TTC549 (cell line): Measurements from ENCODE around the gene ETV6.

Experiments used
- FAIRE-seq: peaks from 2 replicates; lab custom pipeline; 2012; peaks lifted over from hg19 to GRCh38; lab: Jason Lieb, UNC

ETV6 gene

DNA sequence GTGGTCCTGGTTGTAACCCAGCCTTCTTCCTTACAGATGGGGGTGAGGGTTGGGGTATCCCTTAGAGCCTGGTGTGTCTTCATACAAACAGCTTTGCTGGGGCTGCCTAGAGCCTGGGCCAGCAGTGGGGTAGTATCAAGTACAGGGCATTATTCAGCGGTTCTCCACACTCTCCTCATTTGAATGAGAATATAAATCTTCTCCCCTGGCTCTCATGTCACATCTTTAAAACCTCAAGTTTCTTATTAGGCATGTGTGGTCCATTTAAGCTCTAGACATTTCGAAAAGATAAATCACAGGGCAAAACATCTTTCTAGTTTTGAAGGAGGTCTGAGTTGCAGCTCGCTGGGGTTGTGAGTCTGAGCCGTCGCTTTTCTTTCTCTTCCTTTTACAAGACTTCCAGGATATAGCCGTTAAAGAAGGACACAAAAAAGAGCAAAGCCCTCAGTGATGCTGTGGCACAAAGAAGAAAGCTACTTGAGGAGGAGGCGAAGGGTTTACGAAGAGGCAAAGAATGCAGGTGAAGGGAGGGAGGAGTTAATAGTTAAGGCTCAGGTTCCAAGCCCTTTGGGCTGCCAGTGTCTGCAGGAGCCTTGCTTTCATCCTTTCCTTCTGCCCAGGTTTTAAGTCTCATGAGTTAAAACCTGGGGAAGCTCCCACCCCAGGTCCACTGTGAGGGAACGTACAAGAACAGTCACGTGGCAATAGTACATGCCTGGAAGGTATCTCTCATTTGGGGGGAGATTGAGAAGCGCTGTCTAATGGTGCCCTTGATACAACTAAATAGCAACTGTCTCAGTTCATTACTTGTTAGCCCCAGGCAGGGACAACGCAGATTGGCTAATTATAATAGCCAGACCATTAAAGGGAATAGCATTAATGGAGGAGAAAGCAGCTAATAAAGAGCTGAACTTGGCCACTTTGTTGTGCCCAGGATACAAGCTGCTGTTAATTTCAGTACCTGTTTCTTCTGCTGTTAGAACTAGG lies 94.2 kb downstream of the ETV6 start:
- no peak for FAIRE-seq

DNA sequence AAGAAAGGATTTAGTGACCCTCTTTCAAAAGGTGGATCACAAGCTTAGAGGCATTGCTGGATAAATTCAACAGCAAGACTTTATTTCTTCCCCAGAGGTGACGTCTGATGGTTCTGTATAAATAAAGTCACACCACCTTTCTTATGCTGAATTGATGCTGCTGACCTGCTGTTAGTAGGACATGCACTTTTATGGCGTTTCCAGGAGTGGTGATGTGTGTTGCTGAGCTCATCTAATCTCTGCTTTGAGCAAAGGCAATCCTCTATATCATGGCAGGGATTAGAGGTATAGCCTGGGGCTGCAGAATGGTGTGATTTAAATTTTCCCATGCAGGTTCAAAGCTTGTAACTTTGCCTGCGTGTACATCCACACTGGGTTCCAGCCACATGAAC lies 94.9 kb downstream of the ETV6 start:
- FAIRE-seq: no peak

DNA sequence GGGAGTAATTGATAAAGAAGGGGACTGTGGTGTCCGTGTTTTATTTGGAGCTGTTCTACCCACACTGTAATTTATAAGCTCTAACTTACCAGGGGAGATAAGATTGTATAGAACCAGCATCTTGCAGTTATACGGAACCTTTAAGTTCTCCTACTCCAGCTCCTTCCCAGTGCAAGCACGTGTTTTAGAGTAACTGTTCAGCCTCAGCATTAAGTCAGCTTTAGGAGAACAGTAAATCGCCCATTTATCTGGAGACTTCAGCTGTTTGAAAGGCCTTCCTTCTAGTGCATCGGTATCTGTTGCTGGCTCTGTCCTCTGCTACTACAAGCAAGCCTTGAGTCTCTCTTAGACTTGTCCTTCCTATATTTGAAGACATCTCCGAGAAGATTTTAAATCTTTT lies 95.6 kb downstream of the ETV6 start:
- no peak for FAIRE-seq

DNA sequence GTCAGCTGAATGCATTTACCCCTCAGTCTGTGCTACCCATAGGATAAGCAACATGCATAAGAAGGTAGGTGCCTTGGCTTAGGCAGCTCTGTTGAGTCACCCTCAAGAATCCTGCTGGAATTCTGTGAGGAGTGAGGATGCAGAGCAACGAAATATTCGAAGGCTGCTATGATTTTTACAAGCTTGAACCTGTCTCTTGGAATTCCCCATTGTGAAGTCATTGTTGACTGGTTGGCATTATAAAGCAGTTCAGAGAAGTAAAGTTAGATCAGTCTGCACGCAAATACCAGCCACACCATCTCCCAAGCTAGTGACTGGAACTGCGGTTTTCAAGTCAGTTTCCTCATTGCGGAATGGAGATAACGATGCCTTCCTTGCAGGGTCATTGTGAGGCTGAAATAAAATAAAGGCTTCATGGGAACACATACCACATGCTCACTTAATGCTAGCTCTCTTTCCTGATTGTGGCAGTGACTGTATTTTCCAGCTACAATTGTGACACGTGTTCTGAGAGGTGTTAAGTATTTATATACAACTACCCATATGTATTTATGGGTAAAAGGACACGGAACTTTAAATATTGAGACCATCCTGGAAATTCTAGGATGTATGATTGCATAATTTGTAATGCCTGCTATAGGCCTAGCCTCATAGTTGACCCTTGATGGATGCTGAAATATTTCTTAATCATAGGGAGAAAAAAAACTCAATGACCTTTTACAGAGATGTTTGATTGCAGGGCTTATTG lies 96.7 kb downstream of the ETV6 start:
- FAIRE-seq: no peak

DNA sequence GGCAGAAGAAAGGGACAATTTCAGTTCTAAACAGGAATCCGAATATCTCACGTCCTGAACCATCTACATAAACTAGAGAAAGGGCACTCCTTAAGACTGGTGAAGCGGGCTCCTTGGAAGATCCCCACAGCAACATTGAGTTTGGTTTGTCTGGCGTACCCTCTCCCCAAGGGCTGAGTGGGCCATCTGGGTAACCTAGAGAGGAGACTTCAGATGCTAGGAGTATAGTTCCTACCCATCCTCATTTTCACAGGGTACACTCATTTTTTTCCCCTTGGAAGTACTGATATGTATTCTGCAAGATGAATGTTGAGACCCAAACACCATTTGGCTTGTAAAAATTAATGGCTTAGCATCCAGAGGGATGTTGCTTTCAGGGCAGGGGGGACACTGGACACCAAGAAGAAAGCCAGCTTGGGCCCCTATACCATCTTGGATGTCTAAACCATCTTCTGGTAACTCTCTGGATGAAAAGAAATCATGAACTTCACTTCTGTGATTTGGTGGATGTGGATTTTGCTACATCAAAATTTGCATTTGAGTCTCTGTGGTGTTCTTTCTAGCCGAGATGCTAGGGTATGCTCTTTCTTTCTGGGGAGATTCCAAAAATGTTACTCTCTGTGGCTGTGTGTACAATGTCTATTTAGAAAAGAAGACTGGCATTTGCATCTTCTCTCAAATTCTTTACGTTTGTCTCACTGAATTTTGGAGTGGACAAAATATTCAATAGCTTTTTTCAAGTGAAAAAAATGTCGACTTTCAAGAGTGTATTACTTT lies 97.7 kb downstream of the ETV6 start:
- no peak for FAIRE-seq

DNA sequence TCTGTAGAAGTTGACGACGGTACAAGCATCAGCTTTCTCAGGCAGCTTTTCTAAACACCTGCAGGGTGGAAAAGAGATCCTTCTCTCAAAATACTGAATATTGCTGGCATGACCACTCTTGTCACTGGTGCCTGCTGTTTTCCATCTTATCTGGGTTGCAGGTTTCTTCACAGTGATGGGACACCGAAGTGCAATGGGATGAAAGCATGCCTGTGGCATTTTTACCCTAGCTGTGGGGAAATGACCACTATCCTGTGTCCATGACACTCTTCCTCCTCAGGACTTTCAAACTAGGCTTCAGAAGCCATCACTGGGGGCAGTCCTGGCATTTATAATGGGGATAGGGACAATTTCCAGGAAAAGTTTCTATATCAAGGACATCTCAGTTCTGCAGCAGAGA lies 98.5 kb downstream of the ETV6 start:
- FAIRE-seq: no peak

DNA sequence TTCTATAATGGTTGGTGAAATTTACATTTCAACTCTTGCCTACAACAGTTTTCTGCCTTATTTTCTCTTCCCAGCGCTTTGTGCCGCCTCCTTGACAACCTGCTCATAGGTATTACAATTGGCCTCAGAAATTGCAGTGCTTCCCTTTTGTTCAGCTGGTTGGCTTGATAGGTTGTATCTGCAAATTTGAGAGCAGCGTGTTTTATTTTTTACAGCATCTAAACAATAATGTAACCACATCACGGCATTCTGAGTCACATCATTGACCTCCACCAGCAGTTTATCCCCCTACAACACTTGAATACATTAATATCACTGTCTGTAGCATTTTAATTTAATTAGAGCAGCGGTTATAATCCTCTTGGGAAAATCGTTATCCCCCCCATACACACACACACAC lies 99.4 kb downstream of the ETV6 start:
- no peak for FAIRE-seq

DNA sequence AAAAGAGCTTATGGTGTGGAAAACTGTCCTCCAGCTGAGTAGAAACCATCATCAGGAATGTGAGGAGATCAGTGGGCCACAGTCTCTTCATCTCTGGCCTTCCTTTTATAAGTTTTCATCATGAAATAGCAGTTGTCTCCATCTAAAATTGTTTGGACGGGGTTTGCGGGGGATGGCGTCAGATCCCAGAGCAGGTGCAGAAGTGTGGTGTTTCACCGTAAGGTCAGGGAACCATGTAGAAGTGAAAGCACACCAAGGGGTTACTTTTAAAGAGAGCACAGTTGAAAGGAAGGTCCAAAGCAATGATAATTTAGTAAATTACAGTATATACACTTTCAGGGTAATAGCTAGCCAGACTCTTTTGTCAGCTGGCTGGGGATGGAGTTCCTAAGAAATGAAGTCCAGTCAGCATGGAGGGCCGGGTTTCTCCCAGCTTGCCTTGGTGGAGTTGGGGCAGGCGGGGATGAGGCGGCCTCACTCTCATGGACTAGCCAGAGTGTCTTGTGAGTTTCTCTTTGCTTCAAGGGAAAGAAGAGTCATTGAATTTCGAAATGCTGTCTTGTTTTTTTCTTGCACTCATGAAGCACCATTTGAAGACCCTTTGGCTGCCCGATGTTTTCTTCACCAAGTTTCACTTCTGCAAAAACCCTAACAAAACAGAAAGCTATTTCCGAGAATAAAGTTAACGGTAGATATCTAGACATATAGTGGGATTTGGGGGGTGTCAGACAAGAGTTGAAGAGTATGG lies 100.6 kb downstream of the ETV6 start:
- no peak for FAIRE-seq

DNA sequence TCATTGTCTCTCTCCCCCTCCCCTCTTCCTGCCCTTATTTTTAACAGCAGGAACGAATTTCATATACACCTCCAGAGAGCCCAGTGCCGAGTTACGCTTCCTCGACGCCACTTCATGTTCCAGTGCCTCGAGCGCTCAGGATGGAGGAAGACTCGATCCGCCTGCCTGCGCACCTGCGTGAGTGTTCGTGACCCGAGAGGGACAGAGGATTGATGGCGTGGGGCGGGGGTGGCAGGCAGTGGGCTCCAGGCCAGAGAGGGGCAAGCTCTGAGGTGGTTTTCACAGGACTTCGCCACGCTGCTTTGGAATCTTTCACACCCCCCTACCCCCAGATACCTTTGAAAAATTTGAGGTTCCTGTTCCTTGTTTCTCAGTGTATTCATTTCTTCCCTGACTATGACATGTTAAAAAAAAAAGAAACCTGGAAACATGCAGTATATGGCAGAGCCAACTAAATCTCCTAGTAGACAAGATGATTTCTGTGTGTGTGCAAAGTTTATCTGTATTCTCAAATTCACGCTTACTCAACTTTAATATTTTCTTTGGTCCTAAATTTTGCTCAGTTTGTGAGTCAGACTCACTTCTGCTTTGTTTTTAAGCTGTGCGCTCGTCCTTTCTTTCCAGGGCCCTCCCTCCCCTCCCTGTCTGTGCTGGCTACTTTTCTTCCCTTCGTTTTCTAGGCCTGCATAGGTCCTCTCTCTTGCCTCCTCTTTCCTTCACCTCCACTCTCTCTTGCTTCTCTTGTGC lies 103.1 kb downstream of the ETV6 start:
- FAIRE-seq: no peak

DNA sequence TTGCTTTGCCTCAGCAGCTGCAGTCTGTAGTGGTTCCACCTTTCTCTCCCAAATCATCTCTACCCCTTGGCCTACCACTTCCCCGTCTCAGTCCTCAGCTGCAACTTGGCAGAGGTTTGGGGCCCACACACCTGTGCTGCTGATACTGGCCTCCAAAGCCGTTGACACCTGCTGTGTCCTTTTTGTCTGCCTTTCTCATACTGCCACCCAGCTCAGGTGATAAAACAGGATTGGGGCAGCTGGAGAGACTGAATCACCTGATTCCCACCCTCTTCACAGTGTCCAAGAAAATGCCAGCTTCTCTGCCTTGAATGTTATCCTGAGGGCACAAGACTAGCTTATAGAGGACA lies 103.7 kb downstream of the ETV6 start:
- FAIRE-seq: no peak

DNA sequence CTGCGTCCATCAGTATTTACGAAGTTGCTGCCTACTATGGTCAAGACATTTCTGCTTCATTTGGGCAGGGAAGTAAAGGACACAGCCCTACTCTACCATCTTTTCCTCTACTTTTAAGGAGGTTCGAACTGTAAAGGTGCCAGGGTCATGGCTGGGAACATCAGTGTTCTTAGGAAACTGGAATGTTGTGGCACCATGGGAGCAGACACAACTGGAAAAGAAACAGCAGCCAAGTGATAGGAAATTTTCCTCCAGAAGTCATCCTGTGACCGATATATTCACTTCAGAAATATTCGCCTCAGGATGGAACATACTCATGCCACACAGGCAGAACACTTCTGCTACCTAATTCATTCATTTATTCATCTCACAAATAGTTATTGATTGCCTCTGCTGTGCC lies 104.4 kb downstream of the ETV6 start:
- no peak for FAIRE-seq

DNA sequence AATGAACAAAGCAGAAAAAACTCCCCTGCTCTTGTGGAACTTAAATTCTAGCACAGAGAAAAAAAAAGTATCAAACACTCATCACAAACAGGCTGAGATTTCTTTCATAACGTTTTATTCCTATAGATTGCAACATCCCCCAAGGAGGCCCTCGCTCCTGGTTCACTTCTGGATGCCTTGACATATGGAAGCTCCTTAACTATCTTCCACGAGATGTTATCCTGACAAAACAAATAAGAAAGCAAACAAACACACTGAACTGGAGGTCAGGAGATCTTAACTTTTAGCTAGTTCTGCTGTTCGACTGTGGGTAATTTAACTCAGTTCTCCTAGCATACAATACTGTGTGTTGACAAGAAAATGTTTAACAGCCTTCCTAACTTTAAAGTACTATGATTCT lies 104.8 kb downstream of the ETV6 start:
- no peak for FAIRE-seq

DNA sequence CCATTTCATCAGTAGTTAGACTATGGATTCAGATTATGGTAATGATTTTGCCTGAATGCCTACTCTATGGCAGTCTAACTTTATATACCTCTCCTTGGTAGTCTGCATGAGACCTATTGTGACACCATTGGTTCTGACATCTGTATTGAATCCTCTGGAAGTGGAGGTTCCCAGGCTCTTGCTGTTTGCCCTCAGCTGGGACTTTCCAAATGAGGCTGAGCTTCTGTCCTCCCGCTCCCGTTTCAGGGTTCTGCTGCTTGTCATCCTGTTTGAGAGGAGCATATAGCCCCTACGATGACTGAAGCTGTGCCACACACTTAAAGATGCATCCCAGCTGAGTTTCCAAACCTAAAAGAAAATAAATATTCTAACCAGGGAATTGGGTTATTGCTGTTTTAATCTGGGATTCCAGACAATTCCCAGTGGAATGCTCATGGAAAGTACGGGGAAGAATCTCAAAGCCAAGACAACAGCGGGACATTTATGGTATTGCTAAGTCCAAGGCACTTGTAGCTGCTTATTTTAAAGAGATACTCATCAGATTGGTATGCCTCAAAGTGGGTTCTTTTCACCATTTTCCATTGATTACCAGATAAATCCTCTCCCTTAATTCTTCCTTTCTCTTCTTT lies 105.9 kb downstream of the ETV6 start:
- FAIRE-seq: no peak

DNA sequence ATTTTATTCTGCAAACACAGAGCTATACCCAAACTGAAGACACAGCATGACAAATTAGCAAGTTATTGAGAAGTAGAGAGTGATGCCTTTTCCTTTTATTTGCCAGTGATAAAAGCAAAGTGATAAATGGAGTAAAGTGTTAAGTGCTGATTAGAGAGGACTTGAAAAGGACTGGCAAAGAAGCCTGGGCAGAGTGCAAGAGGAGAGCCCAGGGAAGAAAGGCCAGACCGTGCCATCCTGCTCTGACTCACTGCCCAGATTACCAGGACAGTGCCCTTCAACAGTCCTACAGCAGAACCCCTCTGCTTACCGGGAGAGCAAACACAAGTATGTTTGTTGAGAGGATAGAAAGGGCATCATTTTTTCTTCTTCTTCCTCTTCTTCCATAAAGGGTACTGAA lies 106.5 kb downstream of the ETV6 start:
- no peak for FAIRE-seq

DNA sequence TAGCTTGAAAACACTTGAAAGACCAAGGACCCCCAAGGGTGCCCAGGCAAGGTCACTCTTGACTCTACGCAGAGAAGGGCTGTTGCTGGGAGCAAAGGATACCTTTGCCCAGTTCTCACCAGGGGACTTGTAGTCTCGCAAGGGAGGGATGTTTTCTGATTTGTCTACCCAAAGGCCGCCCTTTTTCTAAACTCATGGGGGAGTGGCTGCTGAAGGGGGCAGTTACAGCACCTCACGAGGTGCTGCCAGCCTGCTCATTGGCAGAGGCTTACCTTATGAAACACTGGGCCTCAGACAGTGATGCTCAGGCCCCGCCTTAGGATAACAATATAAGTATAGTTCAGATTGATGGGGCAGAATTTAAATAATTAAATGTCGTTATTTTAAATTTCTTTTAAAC lies 107.0 kb downstream of the ETV6 start:
- FAIRE-seq: no peak

DNA sequence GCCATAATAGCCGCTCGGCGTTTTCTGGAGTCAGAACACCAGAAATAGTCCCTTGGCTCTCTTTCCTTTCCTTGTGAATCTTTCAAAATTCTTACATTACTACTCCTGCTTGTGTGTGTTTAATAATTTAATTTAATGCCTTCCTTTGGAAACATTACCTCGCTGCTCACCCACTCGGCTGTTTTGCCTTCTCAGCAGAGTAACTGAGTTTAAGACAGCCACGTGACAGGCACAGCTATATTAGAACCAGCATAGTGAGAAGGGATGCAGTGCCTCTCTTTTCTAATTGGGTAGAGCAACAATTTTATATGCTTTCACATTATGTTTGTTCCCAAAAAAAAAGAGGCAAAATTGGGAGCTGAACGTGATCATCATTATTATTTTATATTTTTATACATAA lies 107.6 kb downstream of the ETV6 start:
- no peak for FAIRE-seq

DNA sequence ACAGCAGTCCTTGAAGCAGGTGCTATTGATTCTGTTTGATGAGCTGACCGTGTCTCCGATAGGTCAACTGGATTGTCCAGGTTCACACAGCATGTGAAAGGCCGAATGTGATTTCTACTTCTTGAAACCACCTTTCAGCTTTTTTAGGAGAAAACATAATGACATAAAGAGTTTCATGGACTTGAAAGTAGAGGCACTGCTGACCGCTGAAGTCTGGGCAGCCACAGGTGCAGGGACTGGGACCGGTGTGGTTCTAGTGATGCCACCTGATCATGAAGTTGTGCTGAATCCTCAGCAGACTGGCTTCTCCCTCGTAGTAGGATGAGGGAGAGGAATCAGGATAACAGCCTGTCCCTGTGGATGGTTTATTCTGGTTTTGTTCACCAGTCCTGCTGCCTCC lies 108.1 kb downstream of the ETV6 start:
- no peak for FAIRE-seq

DNA sequence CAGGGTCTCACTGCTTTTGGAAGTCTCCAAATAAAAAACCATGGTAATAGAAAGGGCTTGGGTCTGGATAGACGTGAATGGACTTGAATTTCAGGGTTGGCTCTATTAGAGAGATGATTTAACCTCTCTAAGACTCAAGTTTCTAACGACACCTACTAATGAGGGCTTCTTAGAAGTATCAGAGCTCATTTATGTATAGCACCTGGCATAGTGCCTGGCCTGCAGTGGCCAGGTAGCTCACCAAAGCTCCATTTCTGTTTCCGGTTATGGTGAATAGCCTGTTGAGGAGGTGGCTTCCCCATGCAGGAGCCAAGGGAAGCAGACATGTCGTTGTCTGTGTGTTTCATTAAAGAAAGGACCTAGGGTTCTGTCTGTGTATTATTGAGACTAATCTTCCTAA lies 108.6 kb downstream of the ETV6 start:
- no peak for FAIRE-seq

DNA sequence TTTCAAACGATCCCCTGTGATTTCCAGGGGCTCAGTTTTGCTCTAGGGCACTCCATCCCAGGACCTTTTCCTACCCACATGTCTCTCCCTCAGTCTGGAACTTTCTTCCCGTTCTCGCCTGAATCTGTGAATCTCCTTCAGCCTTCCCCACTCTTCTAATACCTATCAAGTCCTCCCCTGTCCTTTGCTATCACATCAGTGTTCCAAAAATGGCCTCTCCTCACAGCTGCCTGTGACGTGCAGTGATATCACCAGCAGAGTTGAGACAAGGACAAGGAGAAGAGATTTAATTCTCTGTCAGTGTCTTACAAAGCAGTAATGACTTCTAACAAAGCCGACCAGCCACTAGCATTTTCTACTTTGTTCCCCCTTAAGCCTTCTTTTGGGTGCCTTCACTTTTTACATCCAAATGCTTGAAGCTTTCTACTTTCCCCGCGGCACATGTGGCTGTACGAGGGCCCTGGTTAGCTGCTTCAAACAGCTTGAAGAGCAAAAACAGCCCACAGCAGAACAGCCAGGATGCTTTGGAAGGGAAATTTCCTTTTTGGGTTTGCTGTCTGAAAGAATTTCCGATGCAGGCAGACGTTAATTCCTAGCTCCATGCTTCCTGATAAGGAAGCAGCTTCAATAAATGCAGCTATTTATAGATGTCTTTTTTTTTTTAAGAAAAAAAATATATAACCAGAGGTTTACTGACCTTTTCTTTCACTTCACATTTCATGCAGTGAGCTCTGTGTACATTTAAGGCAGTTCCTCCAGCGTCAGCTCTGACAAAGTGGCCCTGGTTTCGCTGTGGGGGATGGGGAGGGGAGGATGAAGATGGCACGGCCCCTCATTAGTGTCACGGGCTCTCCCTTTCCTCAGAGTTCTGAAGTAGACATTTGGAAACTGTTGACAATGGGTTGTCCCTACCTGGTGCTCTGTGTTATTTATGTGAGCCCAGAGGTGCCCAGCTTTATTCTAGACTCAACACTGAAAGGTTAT lies 109.3 kb downstream of the ETV6 start:
- FAIRE-seq: no peak

DNA sequence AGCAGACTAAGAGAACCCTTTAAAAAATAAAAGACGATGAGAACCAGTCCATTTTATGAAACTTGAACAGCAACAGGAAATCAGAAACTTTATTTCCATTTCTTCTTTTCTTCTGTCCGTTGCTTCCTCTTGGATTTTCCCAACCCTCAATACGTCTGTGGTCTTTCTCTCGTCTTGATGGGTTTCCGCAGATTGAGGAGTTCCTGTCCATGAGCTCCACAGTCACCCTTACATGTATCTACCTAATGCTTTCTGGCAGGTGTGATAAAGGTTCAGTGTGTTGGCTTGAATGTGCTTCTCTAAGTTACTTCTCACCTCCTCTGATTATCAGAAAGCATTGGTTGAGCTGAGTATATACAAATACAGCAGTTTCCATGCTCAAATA lies 110.0 kb downstream of the ETV6 start:
- FAIRE-seq: no peak
